Activated CD4-positive, alpha-beta memory T cell treated with anti-CD3 and anti-CD28 coated beads, Interleukin-2, amount 10 ng/mL, durations not matched to agents 7 days and 5 days (primary cell): ENCODE data around the gene SLC47A1. TPM values are rescaled to one million over a fixed set of nuclear protein-coding genes. Genes with fewer than 3 reads are reported as not detected.

Source experiments
- CTCF ChIA-PET: fragments of 350-600 bp; sonication (Branson Sonifier 250); formaldehyde crosslinking; loops from one replicate; lab custom pipeline; 2021; ENCODE audit warnings: antibody characterized with exemption, inconsistent platforms; lab: Charles Lee
- POLR2A ChIA-PET: fragments of 350-600 bp; sonication (Branson Sonifier 250); formaldehyde crosslinking; loops from one replicate; lab custom pipeline; 2021; ENCODE audit warnings: antibody characterized with exemption; lab: Charles Lee
- DNase-seq: peaks from one replicate; pipeline ENCODE4 v3.0.0-alpha.2; 2020
- H3K27ac Mint-ChIP-seq: one replicate; pipeline ENCODE4 v1.8.0; 2021; ENCODE audit warnings: mild to moderate bottlenecking, mixed read lengths
- H3K27me3 Mint-ChIP-seq: one replicate; pipeline ENCODE4 v1.8.0; 2021; ENCODE audit warnings: mixed read lengths
- H3K36me3 Mint-ChIP-seq: one replicate; pipeline ENCODE4 v1.8.0; 2021; ENCODE audit warnings: low read depth, mixed read lengths
- H3K4me1 Mint-ChIP-seq: one replicate; pipeline ENCODE4 v1.8.0; 2021; ENCODE audit warnings: mixed read lengths
- H3K4me3 Mint-ChIP-seq: one replicate; pipeline ENCODE4 v1.8.0; 2021; ENCODE audit warnings: mild to moderate bottlenecking, mixed read lengths
- H3K9me3 Mint-ChIP-seq: one replicate; pipeline ENCODE4 v1.8.0; 2021; ENCODE audit warnings: mixed read lengths
- total RNA-seq, 2 experiments: library from RNA; stranded (reverse); gene quantifications; one replicate each; pipeline ENCODE4 v1.2.3, GENCODE V29; 2021

Gene SLC47A1
- total RNA-seq, 2 experiments from 2014 or later, result 0.28 to 0.45 TPM

GRCh38 chr17:19596869-19597268 lies 63.2 kb downstream of the SLC47A1 start:
- Mint-ChIP-seq H3K4me3 (no peak overlapping the region), H3K9me3 (no peaks in the 10 kb centered on the region), H3K27me3 (peaks cover 2% of the 10 kb centered on the region), H3K36me3 (no peaks in the 10 kb centered on the region), H3K4me1 (no peaks in the 10 kb centered on the region), H3K27ac (no peak overlapping the region)
- DNase-seq, result no peak
- POLR2A ChIA-PET, result no interaction called here
- CTCF ChIA-PET, result no interaction called here

GRCh38 chr17:19610311-19610710 lies 76.7 kb downstream of the SLC47A1 start:
- H3K4me1 Mint-ChIP-seq, result no peaks in the 10 kb centered on the region
- no peaks in the 10 kb centered on the region for H3K36me3 Mint-ChIP-seq
- peaks cover 4% of the 10 kb centered on the region for H3K27me3 Mint-ChIP-seq
- H3K4me3 Mint-ChIP-seq, result no peak overlapping the region
- POLR2A ChIA-PET, result no interaction called here
- no peak overlapping the region for H3K27ac Mint-ChIP-seq
- no peak for DNase-seq
- CTCF ChIA-PET, result no interaction called here
- no peaks in the 10 kb centered on the region for H3K9me3 Mint-ChIP-seq

GRCh38 chr17:19610879-19611278 lies 77.2 kb downstream of the SLC47A1 start:
- no peaks in the 10 kb centered on the region for H3K4me1 Mint-ChIP-seq
- no peaks in the 10 kb centered on the region for H3K9me3 Mint-ChIP-seq
- no peak for DNase-seq
- CTCF ChIA-PET, result no interaction called here
- no peaks in the 10 kb centered on the region for H3K36me3 Mint-ChIP-seq
- no peak overlapping the region for H3K4me3 Mint-ChIP-seq
- H3K27me3 Mint-ChIP-seq, result peaks cover 4% of the 10 kb centered on the region
- POLR2A ChIA-PET, result no interaction called here
- no peak overlapping the region for H3K27ac Mint-ChIP-seq

GRCh38 chr17:19613979-19614378 lies 80.3 kb downstream of the SLC47A1 start:
- peaks cover 15% of the 10 kb centered on the region for H3K9me3 Mint-ChIP-seq
- H3K4me3 Mint-ChIP-seq, result no peak overlapping the region
- H3K27ac Mint-ChIP-seq, result no peak overlapping the region
- POLR2A ChIA-PET, result no interaction called here
- CTCF ChIA-PET, result no interaction called here
- no peak for DNase-seq
- H3K36me3 Mint-ChIP-seq, result peaks cover under 1% of the 10 kb centered on the region
- no peaks in the 10 kb centered on the region for H3K4me1 Mint-ChIP-seq
- H3K27me3 Mint-ChIP-seq, result peaks cover 1% of the 10 kb centered on the region

GRCh38 chr17:19614900-19615299 lies 81.2 kb downstream of the SLC47A1 start:
- DNase-seq, result no peak
- Mint-ChIP-seq H3K36me3 (peaks cover 10% of the 10 kb centered on the region), H3K27me3 (peaks cover 8% of the 10 kb centered on the region), H3K4me3 (no peak overlapping the region), H3K9me3 (peaks cover 24% of the 10 kb centered on the region), H3K27ac (no peak overlapping the region), H3K4me1 (no peaks in the 10 kb centered on the region)
- POLR2A ChIA-PET, result no interaction called here
- CTCF ChIA-PET, result interaction anchor here (0.7 to 1.1 kb wide), 3 partner anchors 20 to 151 kb away, joined by 3 read pairs; no protein-coding TSS in a partner anchor

- Mint-ChIP-seq H3K9me3 (peaks cover 28% of the 10 kb centered on the region), H3K4me3 (no peak overlapping the region), H3K27ac (no peak overlapping the region), H3K4me1 (no peaks in the 10 kb centered on the region), H3K27me3 (peaks cover 13% of the 10 kb centered on the region), H3K36me3 (peaks cover 10% of the 10 kb centered on the region)
- CTCF ChIA-PET, result no interaction called here
- DNase-seq, result no peak
- POLR2A ChIA-PET, result no interaction called here
Measured at GRCh38 chr17:19618015-19618414, 84.4 kb downstream of the SLC47A1 start.

- Mint-ChIP-seq H3K4me3 (no peak overlapping the region), H3K9me3 (peaks cover 28% of the 10 kb centered on the region), H3K27me3 (peaks cover 14% of the 10 kb centered on the region), H3K27ac (no peak overlapping the region), H3K36me3 (peaks cover 10% of the 10 kb centered on the region), H3K4me1 (no peaks in the 10 kb centered on the region)
- DNase-seq, result no peak
- CTCF ChIA-PET, result no interaction called here
- POLR2A ChIA-PET, result no interaction called here
Measured at GRCh38 chr17:19619705-19620325, 86.2 kb downstream of the SLC47A1 start.

- H3K9me3 Mint-ChIP-seq, result peaks cover 28% of the 10 kb centered on the region
- H3K27me3 Mint-ChIP-seq, result peaks cover 15% of the 10 kb centered on the region
- H3K27ac Mint-ChIP-seq, result no peak overlapping the region
- ChIA-PET CTCF (interaction anchor here (1.0 kb wide), 1 partner anchor 25 kb away, joined by 3 read pairs; no protein-coding TSS in a partner anchor), POLR2A (no interaction called here)
- H3K4me3 Mint-ChIP-seq, result no peak overlapping the region
- H3K4me1 Mint-ChIP-seq, result no peaks in the 10 kb centered on the region
- DNase-seq, result no peak
- H3K36me3 Mint-ChIP-seq, result peaks cover 10% of the 10 kb centered on the region
Measured at GRCh38 chr17:19621697-19622096, 88.0 kb downstream of the SLC47A1 start.

GRCh38 chr17:19626079-19626478 lies 92.4 kb downstream of the SLC47A1 start:
- DNase-seq, result no peak
- ChIA-PET POLR2A (no interaction called here), CTCF (no interaction called here)
- H3K4me1 Mint-ChIP-seq, result no peaks in the 10 kb centered on the region
- H3K27me3 Mint-ChIP-seq, result peaks cover 14% of the 10 kb centered on the region
- H3K9me3 Mint-ChIP-seq, result peaks cover 3% of the 10 kb centered on the region
- no peak overlapping the region for H3K27ac Mint-ChIP-seq
- no peaks in the 10 kb centered on the region for H3K36me3 Mint-ChIP-seq
- no peak overlapping the region for H3K4me3 Mint-ChIP-seq

Other genes with a start within 250 kb of the SLC47A1 start
- 1 to 10 TPM; 2.7 to 3.1 TPM for gene B9D1, start 171.1 kb upstream of the SLC47A1 start, total RNA-seq
- gene MAPK7, start 155.4 kb upstream of the SLC47A1 start, total RNA-seq, result 10 to 100 TPM; 40.6 to 41.4 TPM
- gene MFAP4, start 146.7 kb upstream of the SLC47A1 start, total RNA-seq, result not detected
- under 1 TPM; 0.58 to 0.60 TPM for gene RNF112, start 122.6 kb upstream of the SLC47A1 start, total RNA-seq
- gene ALDH3A2, start 114.9 kb downstream of the SLC47A1 start, total RNA-seq, result 10 to 100 TPM; 19.7 to 23.1 TPM
- not detected for gene SLC47A2, start 182.7 kb downstream of the SLC47A1 start, total RNA-seq
- gene ALDH3A1, start 214.4 kb downstream of the SLC47A1 start, total RNA-seq, result not detected